Stimulated activated memory B cell treated with anti-CD40 and anti-IgM and Interleukin-4, amounts not matched to agents 10 μg/mL and 1 μg/mL and 100 μg/mL, for 72 hours (primary cell): ENCODE data around the gene BAD.

Experiments
- ATAC-seq: fragments of 150-1000 bp; cut with Tn5 transposase; 2 replicates; pipeline ENCODE4 v1.10.0; 2021
- H3K27ac Mint-ChIP-seq: one replicate; pipeline ENCODE4 v1.8.0; 2022; ENCODE audit warnings: mild to moderate bottlenecking, mixed read lengths
- H3K27me3 Mint-ChIP-seq: one replicate; pipeline ENCODE4 v1.8.0; 2022; ENCODE audit warnings: mixed read lengths
- H3K36me3 Mint-ChIP-seq: one replicate; pipeline ENCODE4 v1.8.0; 2022; ENCODE audit warnings: mixed read lengths
- H3K4me1 Mint-ChIP-seq: one replicate; pipeline ENCODE4 v1.8.0; 2022; ENCODE audit warnings: mixed read lengths
- H3K4me3 Mint-ChIP-seq: one replicate; pipeline ENCODE4 v1.8.0; 2022; ENCODE audit warnings: mild to moderate bottlenecking, moderate library complexity, mixed read lengths
- H3K9me3 Mint-ChIP-seq: one replicate; pipeline ENCODE4 v1.8.0; 2022; ENCODE audit warnings: mixed read lengths

BAD gene

DNA sequence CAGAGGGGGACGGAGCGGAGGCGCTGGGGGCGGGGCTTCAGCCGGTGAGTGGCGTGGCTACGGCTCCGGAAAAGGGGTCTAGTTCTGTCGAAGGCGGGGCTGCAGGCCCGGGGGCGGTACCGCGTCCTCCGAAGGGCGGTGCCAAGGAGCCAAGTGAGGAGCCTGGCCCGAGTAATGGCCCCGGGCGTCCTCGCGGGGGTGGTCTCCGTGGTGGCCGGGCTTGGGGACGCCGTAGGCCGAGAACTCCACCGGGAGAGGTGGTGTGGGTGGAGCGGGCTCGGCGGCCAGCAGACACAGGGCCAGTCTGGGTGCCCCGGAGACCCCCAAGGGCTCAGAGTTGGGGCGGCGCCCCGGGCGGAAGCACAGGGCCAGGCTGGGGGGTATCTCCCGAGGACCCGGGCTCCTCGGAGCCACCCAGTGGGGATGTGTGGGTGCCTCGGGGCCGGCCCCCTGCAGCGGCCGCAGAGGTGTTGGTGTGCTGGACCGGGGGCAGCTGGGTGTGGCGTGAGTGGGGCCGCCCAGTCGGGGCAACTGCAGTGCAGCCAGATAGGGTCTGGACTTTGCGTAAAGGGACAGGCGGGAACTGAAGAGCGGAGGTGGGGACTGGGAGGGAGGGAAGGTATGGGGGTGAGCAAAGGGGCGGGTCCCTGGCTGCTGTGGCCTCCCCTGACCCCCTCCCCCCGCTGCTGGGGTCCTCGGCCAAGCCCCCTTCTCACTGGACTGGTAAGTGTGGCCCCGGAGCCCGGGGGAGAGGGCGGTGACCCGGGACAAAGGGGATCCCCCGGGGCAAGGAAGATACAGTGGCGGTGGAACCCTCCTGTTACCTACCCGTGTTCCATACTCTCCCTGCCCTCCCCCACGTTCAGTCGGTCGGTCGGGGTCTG lies 42.7 kb downstream of the BAD start:
- peaks cover 47% of the 10 kb centered on the region for H3K36me3 Mint-ChIP-seq
- H3K27ac Mint-ChIP-seq: peak overlapping the region; percentile 99
- H3K9me3 Mint-ChIP-seq: no peaks in the 10 kb centered on the region
- peaks cover 73% of the 10 kb centered on the region for H3K4me1 Mint-ChIP-seq
- H3K4me3 Mint-ChIP-seq: peak overlapping the region; percentile 86
- ATAC-seq: peak; percentile 5
- no peaks in the 10 kb centered on the region for H3K27me3 Mint-ChIP-seq

DNA sequence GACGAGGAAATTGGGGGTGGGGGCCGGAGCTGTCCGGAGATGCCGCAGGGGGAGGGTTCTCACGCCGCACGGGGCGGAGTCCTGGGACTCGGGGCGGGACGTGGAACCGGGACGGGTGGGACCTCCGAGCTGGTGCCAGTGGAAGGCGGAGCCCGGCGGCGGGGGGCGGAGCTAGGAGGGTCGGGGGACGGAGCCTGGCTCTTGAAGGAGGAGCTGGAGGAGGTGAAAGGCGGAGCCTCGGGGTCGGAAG lies 43.3 kb downstream of the BAD start:
- peaks cover 74% of the 10 kb centered on the region for H3K4me1 Mint-ChIP-seq
- H3K27me3 Mint-ChIP-seq: no peaks in the 10 kb centered on the region
- peaks cover 47% of the 10 kb centered on the region for H3K36me3 Mint-ChIP-seq
- peak; percentile 86 for ATAC-seq
- no peaks in the 10 kb centered on the region for H3K9me3 Mint-ChIP-seq
- H3K4me3 Mint-ChIP-seq: peak overlapping the region; percentile 86
- H3K27ac Mint-ChIP-seq: peak overlapping the region; percentile 99

DNA sequence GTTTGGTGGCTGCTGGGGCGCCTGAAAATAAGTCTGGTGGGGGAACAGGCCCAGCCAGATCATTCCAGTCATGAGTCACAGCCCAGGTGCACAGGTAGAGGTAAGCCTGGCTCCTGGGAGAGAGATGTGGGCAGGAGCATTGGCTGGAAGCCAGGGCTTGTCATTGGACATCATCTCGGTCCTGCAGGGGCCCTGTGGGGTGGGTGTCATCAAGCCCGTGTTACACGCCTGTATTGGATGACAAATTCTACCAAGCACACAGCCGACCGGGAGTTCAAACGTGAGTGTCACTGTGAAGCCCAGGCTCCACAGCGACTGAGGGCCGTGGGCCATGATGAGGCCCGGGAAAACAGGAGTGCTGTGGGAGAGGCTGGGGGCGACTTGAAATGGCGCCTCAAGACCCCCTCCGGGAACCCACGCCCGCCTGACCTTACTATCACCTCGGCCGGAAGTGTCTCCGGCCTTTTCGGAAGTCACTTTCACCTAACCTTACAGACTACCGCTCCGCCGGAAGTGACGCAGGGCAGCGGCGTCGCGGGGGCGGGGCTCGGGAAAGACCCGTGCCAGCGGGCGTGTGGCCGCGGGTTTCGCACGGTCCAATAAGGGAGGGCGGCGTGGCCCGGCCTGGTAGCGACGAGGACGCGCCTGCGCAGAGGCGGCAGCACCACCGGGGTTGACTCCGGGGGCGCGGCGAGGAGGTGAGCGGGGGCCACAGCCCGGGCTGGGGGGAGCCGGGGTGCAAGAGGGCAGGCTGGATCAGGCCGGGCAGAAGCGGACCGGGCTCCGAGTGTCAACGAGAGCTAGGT lies 43.8 kb downstream of the BAD start, which contains the start of gene FKBP2:
Gene FKBP2, plus strand, starts transcription at position 661 of the 806 bp plus-strand sequence. CDS start 1,293 bp downstream, outside the sequence.
- no peaks in the 10 kb centered on the region for H3K9me3 Mint-ChIP-seq
- peaks cover 48% of the 10 kb centered on the region for H3K36me3 Mint-ChIP-seq
- H3K4me1 Mint-ChIP-seq: peaks cover 73% of the 10 kb centered on the region
- H3K27me3 Mint-ChIP-seq: no peaks in the 10 kb centered on the region
- H3K4me3 Mint-ChIP-seq: peak within 1 kb of the TSS; percentile 86
- ATAC-seq: peak; percentile 74
- peak within 1 kb of the TSS; percentile 99 for H3K27ac Mint-ChIP-seq

DNA sequence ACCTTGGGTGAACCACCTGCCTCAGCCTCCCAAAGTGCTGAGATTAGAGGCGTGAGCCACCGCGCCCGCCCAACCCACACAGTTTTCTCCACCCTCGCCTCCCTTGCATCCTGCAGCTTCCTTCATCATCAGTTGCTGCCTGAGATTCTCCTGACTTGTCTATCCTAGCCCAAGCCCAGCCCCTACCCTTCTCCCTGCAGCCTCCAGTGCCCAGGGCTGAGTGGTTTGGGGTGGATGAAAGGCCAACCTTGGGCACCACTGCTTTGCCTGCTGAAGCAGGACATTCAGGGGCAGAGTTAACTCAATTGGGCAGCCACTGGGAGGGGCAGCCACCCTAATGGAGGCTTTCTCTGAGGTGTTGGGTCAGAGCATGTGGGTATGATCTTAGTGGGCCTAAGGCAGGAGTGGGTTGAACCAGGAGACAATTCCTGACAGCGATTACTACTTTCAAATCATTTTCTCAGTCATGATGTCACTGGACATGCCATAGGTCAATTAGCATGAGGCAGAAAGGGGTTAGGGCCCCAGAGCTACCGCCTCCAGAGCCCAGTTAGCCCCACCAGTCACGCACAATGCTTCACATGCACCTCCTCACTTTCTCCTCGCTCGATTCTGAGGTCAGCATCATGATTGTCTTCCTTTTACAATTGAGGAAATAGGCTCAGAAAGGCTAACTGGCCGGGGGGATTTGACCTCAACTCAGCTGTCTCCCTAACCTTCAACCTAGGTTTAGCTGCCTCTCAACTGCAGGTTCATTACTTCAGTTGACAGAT lies 44.6 kb downstream of the BAD start:
- H3K4me3 Mint-ChIP-seq: peak overlapping the region; percentile 86
- ATAC-seq: peak; percentile 39
- H3K4me1 Mint-ChIP-seq: peaks cover 74% of the 10 kb centered on the region
- H3K9me3 Mint-ChIP-seq: no peaks in the 10 kb centered on the region
- H3K36me3 Mint-ChIP-seq: peaks cover 56% of the 10 kb centered on the region
- H3K27me3 Mint-ChIP-seq: no peaks in the 10 kb centered on the region
- H3K27ac Mint-ChIP-seq: peak overlapping the region; percentile 99

DNA sequence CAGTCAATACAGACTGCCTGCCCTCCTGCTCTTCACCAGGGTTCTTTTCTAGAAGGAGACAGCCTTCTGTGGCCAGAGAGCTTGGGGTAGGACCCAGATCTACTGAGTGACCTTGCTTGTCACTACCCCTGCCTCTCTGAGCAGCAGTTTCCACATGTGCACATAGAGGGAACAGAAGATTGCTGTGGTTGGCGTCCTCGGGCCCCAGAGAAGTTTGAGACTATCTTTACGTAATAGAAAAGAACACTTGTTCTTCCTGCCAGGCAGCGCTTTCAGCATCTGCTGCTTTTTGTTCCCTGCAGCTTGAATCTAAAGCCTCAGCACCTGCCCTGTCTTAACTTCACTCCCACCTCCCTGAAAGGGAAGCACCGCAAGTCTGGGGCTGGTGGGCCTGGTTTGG lies 45.5 kb downstream of the BAD start:
- H3K36me3 Mint-ChIP-seq: peaks cover 56% of the 10 kb centered on the region
- ATAC-seq: no peak
- H3K4me3 Mint-ChIP-seq: no peak overlapping the region
- H3K27ac Mint-ChIP-seq: peak overlapping the region; percentile 99
- no peaks in the 10 kb centered on the region for H3K9me3 Mint-ChIP-seq
- H3K4me1 Mint-ChIP-seq: peaks cover 75% of the 10 kb centered on the region
- no peaks in the 10 kb centered on the region for H3K27me3 Mint-ChIP-seq

DNA sequence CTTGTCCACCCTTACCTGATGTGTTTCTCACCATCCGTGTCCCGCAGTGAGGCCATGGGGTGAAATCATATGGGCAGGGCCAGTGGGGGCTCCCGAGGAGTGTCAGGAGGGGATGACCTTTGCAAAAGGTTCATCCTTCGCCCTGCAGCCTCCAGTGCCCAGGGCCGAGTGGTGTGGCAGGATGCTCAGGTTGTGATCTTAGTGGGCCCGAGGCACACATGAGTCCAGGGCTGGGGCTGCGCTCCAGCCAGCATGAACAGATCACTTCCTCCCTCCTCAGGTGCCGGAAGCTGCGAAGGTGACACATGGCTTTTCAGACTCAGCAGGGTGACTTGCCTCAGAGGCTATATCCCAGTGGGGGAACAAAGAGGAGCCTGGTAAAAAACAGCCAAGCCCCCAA lies 46.4 kb downstream of the BAD start:
- Mint-ChIP-seq H3K9me3 (no peaks in the 10 kb centered on the region), H3K27ac (peak overlapping the region; percentile 99), H3K27me3 (no peaks in the 10 kb centered on the region), H3K4me3 (peak overlapping the region; percentile 71), H3K36me3 (peaks cover 48% of the 10 kb centered on the region), H3K4me1 (peaks cover 75% of the 10 kb centered on the region)
- no peak for ATAC-seq

DNA sequence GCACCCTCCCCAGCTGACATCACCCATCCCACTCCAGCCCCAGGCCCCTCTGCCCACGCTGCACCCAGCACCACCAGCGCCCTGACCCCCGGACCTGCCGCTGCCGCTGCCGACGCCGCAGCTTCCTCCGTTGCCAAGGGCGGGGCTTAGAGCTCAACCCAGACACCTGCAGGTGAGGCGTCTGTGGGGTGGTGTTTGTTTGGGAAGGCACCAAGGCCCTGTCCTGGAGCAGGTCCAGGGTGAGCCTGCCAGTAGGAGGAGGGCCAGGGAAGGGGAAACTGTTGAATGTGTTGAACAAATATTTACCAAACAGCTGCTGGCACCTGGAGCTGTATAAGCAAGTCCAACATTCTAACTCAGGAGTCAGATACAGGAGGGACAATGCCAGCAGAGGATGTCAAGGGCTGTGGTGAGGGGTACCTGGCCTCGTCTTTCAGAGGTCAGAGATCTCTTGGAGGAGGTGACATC lies 46.9 kb downstream of the BAD start:
- Mint-ChIP-seq H3K4me3 (peak overlapping the region; percentile 66), H3K27ac (peak overlapping the region; percentile 99)

DNA sequence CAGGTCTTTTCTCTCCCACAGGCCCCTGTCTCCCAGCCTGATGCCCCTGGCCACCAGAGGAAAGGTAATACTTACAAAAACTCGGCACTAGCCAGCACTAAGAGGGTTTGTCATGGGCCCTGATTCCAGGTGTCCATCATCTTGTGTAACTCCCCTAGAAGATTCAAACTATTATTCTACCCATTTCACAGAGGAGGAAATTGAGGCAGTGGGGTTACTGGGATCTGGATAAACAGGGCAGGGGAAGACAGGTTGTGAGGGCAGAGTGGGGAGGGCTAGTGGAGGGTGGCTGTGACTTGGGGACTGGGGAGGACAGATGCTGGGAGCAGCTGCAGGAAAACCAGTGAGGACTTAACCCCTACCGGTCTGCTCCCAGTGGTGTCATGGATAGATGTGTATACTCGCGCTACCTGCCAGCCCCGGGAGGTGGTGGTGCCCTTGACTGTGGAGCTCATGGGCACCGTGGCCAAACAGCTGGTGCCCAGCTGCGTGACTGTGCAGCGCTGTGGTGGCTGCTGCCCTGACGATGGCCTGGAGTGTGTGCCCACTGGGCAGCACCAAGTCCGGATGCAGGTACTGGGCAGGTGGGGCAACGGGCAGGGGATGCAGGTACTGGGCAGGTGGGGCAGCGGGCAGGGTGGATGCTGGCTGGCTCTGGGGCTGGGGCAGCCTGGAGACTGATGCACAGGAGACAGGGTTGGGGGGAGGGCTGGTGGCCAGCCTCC lies 48.9 kb downstream of the BAD start:
- ATAC-seq: no peak
- no peaks in the 10 kb centered on the region for H3K27me3 Mint-ChIP-seq
- peaks cover 38% of the 10 kb centered on the region for H3K36me3 Mint-ChIP-seq
- H3K9me3 Mint-ChIP-seq: no peaks in the 10 kb centered on the region
- H3K4me3 Mint-ChIP-seq: peak overlapping the region; percentile 94
- peak overlapping the region; percentile 99 for H3K27ac Mint-ChIP-seq
- peaks cover 81% of the 10 kb centered on the region for H3K4me1 Mint-ChIP-seq

More for the DNA sequence above, 46.9 kb downstream of the BAD start:
- Mint-ChIP-seq H3K4me1 (peaks cover 75% of the 10 kb centered on the region), H3K36me3 (peaks cover 42% of the 10 kb centered on the region), H3K9me3 (no peaks in the 10 kb centered on the region), H3K27me3 (no peaks in the 10 kb centered on the region)
- ATAC-seq: no peak

DNA sequence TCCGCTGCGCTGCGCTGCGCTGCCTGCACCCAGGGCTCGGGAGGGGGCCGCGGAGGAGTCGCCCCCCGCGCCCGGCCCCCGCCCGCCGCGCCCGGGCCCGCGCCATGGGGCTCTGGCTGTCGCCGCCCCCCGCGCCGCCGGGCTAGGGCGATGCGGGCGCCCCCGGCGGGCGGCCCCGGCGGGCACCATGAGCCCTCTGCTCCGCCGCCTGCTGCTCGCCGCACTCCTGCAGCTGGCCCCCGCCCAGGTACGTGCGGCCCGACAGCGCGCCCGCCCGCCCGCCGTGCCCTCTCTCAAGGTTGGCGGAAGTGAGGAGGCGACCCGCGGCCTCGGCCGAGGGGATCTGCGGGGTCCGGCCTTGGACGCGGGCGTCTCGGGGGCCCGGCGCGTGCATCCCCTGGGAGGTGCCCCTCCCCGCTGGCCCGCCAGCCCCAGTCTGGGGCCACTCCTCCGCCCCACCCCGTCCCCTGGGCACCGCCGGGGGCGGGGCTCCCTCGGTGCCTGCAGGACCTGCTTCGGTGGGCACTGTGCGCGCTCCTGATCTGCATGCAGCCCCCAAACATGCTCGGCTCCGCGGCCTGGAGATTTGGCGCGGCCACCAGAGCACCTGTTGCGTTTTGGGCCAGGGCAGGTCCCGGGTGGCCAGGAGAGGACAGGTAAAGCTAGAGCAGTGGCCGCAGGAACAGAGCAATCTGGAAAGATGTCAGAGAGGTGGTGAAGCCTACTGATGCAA lies 49.7 kb downstream of the BAD start:
- Mint-ChIP-seq H3K4me3 (peak overlapping the region; percentile 94), H3K4me1 (peaks cover 78% of the 10 kb centered on the region), H3K9me3 (no peaks in the 10 kb centered on the region), H3K27me3 (no peaks in the 10 kb centered on the region), H3K36me3 (peaks cover 36% of the 10 kb centered on the region), H3K27ac (peak overlapping the region; percentile 99)
- peak; percentile 71 for ATAC-seq

DNA sequence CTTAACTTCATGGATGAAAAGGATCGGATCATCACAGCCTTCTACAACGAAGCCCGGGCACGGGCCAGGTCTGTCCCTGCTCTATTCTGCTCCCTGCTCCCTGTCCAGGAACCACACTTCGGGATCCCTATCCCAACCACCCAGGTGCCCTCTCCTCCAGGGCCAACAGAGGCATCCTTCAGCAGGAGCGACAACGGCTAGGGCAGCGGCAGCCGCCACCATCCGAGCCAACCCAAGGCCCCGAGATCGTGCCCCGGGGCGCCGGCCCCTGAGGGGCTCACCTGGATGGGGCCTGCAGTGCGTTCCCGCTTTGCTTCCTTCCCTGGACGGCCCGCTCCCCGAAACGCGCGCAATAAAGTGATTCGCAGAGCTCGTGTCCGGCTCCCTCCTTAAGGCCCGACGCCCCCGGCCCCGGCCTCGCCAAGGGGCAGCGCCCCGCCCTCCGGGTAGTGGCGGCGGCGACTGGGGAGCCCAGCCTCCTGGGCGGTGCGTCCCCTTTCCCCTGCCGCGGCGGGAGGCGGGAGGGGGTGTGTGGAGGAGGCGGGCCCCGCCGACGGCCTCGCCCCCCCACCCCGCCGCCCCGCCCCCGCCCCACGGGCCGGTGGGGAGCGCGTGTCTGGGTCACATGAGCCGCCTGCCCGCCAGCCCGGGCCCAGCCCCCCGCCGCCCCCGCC lies 50.4 kb downstream of the BAD start, which contains the start of gene VEGFB:
Gene VEGFB, plus strand, starts transcription at position 672 of the 674 bp plus-strand sequence. CDS start 250 bp downstream, outside the sequence.
- H3K36me3 Mint-ChIP-seq: peaks cover 32% of the 10 kb centered on the region
- H3K9me3 Mint-ChIP-seq: no peaks in the 10 kb centered on the region
- H3K27ac Mint-ChIP-seq: peak within 1 kb of the TSS; percentile 99
- ATAC-seq: peak; percentile 74
- peak within 1 kb of the TSS; percentile 94 for H3K4me3 Mint-ChIP-seq
- H3K27me3 Mint-ChIP-seq: no peaks in the 10 kb centered on the region
- H3K4me1 Mint-ChIP-seq: peaks cover 78% of the 10 kb centered on the region

DNA sequence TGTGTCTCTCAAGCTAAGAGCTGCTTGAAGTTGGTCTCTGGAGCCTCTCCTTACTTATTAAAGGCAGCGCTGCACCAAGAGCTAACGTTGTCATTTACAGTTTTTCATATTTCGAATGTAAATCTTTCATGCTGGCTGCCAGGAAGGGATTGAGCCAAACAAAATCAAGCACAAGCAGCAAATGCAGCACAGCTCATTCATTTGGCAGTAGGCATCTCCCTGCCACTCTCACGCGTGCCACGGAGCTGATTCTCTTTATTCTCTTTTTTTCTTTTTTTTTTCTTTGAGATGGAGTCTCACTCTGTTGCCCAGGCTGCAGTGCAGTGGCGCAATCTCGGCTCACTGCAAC lies 51.5 kb downstream of the BAD start:
- peak overlapping the region; percentile 49 for H3K27ac Mint-ChIP-seq
- peaks cover 21% of the 10 kb centered on the region for H3K36me3 Mint-ChIP-seq
- H3K4me3 Mint-ChIP-seq: peak overlapping the region; percentile 76
- H3K9me3 Mint-ChIP-seq: no peaks in the 10 kb centered on the region
- ATAC-seq: no peak
- no peaks in the 10 kb centered on the region for H3K27me3 Mint-ChIP-seq
- H3K4me1 Mint-ChIP-seq: peaks cover 74% of the 10 kb centered on the region

DNA sequence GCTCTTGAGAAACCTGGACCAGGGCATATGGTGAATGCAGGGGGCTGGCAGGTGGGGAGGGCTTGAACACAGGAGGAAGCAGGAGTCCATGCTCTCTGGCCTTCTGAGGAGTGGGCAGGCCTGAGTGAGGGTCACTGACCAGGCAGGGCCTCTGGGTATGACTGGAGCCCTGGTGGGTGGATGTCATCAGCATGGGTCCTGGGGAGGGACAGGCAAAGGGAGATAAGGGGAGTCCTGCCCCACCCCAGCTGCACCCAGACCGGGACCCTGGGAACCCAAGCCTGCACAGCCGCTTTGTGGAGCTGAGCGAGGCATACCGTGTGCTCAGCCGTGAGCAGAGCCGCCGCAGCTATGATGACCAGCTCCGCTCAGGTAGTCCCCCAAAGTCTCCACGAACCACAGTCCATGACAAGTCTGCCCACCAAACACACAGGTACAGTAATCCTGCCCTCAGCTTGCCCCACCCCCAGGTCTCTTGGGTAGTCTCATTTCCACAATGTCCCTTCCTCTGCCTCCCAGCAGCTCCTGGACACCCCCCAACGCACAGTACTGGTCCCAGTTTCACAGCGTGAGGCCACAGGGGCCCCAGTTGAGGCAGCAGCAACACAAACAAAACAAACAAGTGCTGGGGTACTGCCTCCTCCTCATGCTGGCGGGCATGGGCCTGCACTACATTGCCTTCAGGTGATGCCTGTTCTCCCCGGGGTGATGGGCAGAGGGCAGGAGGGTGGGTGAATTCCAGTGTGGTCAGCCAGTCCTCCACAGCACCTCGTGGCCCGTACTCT lies 52.1 kb downstream of the BAD start:
- Mint-ChIP-seq H3K4me1 (peaks cover 74% of the 10 kb centered on the region), H3K36me3 (peaks cover 19% of the 10 kb centered on the region)

DNA sequence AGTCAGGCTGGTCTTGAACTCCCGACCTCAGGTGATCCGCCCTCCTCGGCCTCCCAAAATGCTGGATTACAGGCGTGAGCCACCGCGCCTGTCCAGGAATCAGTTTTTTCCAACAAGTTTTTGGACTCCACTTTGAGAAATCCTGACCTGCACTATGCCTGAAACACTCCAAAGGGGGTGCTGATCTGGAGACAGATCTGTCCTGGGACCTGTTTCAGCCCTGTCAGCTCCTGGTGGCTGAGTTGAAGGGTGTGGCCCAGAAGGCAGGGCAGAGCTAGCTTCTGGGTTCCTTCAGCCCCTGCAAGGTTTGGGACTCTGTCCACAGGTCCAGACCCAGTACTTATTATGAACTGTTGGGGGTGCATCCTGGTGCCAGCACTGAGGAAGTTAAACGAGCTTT lies 52.9 kb downstream of the BAD start:
- H3K27ac Mint-ChIP-seq: peak overlapping the region; percentile 91
- peaks cover 73% of the 10 kb centered on the region for H3K4me1 Mint-ChIP-seq
- no peak for ATAC-seq
- no peaks in the 10 kb centered on the region for H3K9me3 Mint-ChIP-seq
- peaks cover 14% of the 10 kb centered on the region for H3K36me3 Mint-ChIP-seq
- H3K27me3 Mint-ChIP-seq: no peaks in the 10 kb centered on the region
- H3K4me3 Mint-ChIP-seq: peak overlapping the region; percentile 91

More for the DNA sequence above, 52.1 kb downstream of the BAD start:
- H3K9me3 Mint-ChIP-seq: no peaks in the 10 kb centered on the region
- peak overlapping the region; percentile 91 for H3K27ac Mint-ChIP-seq
- no peak for ATAC-seq
- peak overlapping the region; percentile 91 for H3K4me3 Mint-ChIP-seq
- no peaks in the 10 kb centered on the region for H3K27me3 Mint-ChIP-seq
